GM18870 (cell line): ENCODE results near the gene MAB21L1.

Experiments
- ATAC-seq: cut with Tn5 transposase; IDR thresholded peaks from one replicate; pipeline ENCODE4 v1.9.1; 2021; ENCODE audit warnings: moderate library complexity; ENCODE audit not compliant: unreplicated experiment

The MAB21L1 gene

DNA sequence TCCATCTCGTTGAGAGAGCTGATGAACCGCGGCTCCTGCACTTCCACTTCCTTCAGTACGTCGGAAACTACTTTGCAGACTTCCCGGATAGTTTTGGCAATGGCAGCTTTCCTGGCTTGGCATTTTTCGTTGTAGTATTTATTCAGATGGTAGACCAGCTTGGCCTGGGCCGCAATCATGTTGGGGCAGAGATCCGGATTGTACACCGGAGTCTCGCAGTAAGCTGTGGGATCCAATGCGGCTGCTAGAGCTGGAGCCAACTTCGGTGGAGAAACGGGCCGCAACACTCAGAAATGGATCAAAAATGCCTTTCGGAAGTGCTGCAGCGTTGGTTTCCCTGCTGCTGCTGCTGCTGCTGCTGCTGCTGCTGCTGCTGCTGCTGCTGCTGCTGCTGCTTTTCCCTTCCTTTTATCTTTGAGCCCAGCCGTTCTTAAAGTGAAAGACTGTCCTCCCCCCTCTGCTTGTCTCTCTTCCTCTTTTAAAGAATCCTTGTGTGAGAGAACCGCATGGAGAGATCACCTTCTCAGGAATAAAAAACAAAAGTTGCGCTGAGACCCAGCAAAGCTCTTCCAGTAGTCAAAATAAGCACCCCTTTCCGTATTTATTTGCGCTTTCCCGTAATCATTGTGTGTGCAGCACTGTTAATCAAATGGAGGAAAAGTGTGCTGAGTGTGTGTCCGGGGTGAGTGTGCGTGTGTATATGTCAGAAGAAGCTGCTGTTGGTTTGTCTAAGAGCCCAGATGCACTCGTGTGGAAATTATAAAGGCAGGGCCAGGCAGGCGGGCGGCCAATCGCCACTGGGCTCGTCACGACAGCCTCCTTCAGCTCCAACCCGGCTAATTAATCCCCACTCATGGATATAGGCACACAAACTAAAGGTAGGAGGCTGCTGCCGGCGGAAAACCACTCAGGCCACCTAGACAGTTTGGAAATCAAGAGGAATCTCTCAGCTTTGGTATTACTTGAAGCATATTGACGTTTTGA lies at the start of gene MAB21L1:
TSS of gene MAB21L1 (minus strand) at position 730 of the 984 bp plus-strand sequence. CDS start at position 179, 551 bp downstream.
- no peak for ATAC-seq

DNA sequence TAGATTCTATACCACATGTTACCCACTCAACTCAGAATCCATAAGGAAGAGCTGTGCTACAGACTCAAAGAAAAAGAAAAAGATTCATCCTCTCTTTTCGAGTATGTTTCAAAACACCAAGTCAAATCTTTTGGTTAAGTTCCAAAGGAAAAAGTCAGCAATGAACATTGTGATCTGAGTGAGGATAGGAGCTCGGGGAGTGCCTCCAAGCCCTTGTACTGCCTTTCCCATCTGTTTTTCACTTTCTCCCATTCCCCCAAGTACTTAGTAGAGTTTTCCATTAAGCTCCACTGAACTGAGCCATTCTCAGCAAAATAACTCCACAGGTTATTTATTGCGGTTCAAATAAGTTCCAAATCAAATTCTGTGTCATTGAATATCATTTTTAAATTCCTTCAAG lies 47.7 kb upstream of the MAB21L1 start:
- no peak for ATAC-seq

DNA sequence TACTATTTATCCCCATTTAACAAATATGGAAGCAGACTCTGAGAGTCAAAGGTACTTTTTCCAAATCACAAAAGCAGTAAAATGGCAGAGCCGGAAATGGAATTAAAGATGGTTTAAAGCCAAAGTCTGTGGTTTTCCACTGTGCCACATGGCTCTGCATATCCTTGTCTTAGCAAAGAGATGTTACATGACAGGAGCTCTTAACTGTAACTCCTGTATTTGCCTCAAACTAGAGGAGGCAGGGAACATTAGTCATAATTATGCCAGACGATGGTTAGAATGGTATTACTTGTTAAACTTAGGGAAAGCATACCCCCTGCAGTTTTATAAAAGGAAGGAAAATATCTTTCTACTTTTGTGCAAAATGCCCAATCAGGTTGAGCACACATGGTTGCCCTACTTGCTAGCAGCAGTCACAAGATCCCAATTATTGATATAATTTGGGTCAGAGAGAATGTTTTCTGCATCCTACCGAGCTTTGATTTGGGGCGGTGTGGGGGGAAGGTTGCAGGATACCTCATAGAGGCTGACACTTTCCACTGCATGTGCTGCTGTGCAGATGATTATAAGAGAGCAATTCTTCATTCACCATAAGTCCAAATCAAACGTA lies 42.0 kb upstream of the MAB21L1 start:
- ATAC-seq = no peak

GRCh38 chr13:35514801-35515502 lies 38.5 kb upstream of the MAB21L1 start:
- ATAC-seq = no peak

DNA sequence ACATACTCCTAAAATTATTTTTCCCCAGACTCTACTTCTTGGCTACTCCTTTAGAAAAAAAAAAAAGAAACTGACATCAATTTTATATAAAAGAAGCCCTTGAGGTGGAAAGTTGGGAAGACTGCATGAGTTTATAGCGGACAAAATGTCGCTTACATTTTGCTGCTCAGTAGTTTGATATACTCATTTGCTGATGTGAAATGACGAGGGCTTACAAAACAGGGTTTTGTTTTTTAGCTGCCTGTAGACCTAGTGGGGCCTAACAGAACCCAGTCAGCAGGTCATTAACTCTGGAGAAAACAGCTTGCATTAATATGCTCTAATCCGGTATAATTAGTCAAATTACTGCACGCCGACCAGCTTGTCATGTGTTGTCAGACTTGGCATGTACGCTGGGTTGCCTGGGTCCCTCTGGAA lies 37.6 kb upstream of the MAB21L1 start:
- ATAC-seq = no peak

DNA sequence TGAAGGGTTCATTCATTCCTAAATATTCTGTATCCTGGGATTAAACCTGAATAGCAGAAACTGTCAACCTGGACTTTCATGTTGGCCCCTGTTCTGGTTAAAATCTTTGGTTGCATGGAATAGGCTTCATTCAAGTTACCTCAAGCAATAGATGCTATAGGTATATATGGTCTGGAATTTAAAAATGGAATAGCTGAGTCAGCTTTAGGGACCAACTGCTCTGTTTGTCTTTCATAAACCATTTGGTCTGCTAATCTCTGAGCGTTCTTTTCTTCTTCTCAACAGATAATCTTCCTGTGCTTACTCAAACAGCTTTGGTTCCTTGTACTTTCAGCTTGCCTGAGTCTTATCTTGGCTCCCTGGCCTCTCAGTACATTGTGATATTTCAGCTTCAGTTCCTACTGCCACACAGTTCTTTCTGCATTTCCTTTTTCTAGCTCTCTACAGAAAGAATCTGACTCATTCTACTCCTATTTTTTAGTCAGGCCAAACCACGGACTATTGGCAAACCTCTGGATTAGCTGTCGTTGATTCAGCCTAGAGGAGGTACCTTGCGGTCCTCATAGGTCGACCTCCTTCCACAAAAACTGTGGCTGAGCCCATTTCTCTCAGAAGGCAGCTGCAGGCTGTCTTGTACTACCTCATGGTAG lies 35.9 kb upstream of the MAB21L1 start:
- ATAC-seq = no peak

DNA sequence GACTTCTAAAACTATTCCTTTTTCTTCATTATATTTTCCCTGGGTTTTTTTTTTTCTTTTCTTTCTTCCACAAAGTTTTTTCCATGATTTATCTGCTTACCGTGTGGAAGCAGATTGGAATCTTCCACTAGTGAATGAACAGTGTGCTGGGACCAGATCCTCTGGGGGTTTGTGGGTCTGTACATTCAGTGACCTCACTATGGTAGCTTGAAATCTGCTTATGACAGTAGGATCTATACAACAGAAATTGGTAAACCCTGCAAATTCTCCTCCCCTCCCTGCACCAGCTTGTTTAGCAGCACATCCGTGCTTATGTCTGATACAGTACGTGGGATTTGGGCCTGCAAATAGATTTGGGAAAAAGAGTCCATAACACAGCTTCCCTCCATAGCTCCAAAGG lies 26.0 kb upstream of the MAB21L1 start:
- ATAC-seq = no peak

- ATAC-seq = no peak
These were observed 25.3 kb upstream of the MAB21L1 start for GRCh38 chr13:35501661-35502235.

GRCh38 chr13:35500144-35500543 lies 23.7 kb upstream of the MAB21L1 start:
- ATAC-seq = no peak

DNA sequence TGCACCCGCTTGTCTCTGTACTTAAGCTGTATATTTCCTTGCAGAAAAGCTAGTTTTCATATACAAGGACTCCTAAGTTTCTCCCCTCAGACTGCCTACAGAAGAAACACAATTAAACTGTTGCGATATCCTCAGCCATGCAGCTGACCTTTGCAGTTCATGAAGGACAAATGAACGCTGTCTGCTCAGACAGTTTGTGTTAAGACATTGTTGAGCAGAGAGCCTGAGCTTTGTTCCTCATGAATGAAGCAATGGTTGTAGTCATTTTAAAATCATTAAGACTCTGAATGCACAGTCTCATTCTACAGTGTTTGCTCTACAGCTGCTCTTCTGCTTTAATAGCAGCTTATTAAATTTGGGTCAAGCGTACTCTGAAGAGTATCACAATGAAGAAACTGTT lies 23.2 kb upstream of the MAB21L1 start:
- ATAC-seq = no peak

DNA sequence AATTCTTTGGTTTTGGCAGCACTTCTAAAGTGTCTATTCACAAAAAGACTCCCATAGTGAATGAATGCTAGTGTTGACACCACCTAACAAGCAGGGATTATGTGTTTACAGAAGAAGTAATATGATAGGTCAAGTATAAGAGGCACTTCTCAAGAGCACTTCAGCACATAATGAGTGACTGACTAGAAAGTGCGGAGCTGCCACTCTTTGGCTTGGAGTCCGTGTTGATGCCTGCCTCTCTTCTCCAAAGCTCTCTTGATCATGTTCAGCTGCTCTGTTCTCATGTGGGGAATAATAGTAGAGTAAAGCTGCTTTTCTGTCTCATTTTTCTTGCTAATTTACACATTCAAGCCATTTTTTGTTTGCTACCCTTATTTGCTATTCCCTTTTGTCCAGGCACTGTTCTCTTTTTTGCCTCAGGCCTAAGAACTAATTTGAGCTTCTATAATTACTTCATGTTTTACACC lies 22.7 kb upstream of the MAB21L1 start:
- no peak for ATAC-seq

DNA sequence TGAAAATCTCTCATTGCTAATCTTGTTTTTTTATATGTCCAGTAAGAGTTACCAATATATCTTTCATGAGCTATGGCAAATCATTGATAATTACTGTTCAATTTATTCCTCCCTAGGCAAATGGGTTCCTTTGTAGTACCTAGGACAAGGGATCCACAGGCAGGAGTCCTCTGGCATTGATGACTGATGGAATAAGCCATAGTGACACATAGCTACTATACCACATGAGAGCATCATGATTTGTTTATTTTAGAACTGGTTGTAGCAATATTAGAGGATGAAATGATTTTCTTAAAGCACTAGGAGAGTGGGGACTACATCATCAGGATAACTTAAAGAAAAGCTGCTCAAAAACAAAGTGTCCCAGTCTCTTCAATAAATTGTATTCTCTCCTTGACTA lies 21.7 kb upstream of the MAB21L1 start:
- no peak for ATAC-seq

GRCh38 chr13:35496761-35497386 lies 20.4 kb upstream of the MAB21L1 start:
- ATAC-seq = no peak

DNA sequence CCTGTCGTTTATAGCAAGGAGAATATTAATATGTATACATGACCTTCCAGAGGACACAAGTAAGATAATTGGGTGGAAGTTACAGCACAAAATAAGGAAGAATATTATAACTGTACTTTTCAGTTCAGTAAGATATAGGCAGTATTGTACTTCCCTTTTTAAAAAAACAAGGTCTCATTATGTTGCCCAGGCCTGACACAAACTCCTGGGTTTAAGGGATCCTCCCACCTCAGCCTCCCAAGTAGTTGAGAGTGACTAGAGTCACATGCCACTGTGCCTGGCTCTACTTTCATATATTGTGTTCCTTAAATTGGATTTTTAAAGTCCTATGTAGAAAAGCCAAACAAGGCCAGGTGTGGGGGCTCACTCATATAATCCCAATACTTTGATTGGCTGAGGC lies 19.5 kb upstream of the MAB21L1 start:
- ATAC-seq = no peak

DNA sequence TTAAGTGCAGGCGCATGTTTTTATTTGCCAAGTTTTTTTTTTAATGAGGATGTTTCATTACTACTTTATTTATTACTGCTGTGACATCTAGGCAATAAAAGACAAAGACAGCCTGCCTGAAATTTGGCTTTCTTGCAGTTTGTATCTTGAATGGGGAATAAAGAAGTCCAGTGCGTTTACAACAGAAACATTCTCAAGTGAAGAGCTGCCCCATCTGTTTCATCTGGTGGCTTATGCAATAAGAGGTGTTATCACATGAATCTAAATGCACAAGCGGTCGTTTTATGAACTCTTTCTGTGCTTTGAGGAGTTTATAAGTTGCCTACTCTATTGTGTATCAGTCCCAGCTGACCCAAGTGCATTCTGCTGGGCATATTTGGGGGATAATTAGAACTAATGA lies 12.6 kb upstream of the MAB21L1 start:
- no peak for ATAC-seq

DNA sequence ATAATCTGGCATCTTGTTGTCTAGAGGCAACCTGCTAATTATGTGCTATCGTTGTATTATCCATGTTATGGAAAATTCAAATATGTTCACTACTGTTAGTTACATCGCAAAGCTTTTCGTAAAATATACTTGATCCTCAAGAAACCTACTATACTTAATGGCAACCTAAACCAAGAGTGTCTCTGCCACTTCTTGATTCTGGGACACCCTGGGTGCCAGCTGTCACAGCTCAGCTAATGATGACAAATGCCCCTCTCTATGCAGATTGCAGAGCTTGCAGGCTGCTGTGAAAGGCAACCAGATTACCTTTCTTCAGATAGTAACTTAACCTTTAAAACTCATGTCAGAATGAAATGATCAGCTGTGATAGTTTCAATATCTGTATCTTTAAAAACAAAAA lies 8.9 kb upstream of the MAB21L1 start:
- ATAC-seq = no peak

- no peak for ATAC-seq
These were observed 7.9 kb upstream of the MAB21L1 start for GRCh38 chr13:35484384-35484783.

DNA sequence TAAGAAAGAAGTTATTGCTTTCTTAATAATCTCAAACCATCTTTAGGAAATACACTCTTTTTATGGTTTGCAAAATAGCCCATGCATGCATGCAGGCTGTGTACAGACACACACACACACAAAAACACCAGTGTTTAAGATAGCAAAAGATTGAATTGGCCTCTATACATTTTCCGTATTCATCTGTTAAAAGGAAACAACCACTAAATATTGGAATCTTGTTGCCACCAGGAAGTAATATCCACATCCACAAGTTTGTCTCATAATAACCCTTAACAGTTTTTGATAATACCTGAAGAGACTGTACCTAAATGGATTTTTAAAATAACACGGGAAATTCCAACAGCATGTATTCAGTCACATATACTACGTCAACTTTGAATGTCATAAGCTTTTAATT lies 7.3 kb upstream of the MAB21L1 start:
- ATAC-seq = no peak

- no peak for ATAC-seq
These were observed 6.0 kb upstream of the MAB21L1 start for GRCh38 chr13:35482527-35482926.

DNA sequence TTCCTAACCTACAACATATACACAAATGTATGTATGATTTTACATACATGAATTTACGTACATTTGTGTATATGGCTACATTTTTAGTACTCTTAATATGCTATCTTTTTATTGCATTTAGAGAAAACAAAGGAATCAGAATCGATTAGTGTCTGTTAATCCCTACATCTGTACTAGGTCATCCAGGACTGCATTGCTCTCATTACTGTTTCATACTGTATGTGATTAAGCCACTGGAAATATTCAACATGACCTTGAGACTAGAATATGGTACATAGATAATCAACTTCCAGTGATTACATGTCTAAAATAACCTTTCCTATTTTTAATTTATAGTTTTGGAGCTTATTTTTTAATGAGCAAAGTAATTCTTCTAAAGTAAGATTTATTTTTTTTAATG lies 5.3 kb upstream of the MAB21L1 start:
- ATAC-seq = no peak
